NCI-H1694 (cell line): Measurements from ENCODE around the gene RIMS1.

Source experiments
- DNase-seq: peaks from one replicate; lab custom pipeline; 2025; lab: John Stamatoyannopoulos, UW

RIMS1 gene

GRCh38 chr6:72414657-72415056, 528.3 kb downstream of the RIMS1 start:
- peak; percentile 1 for DNase-seq

- DNase-seq, result no peak
Measured at GRCh38 chr6:72416744-72417465, 530.6 kb downstream of the RIMS1 start.

- DNase-seq, result no peak
Measured at GRCh38 chr6:72417759-72418158, 531.4 kb downstream of the RIMS1 start.

GRCh38 chr6:72418495-72418894, 532.1 kb downstream of the RIMS1 start:
- no peak for DNase-seq

DNA sequence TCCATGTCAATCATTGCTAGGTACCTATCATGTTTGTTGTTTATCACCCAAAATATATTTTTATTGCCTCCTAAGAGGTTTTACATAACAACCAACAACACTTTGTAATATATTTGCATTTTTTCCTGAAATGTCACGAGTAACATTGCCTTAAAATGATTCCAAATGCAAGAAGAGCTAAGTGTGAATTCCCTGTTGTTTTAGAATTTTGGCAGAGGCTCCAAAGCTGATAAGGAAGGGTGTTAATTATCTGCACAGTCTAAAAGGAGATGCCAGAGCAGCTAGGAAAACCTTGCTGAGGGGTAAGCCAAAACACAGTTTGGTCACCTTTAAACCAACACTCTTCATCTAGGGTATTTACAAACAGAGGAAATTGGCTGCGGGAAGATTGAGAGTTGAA, 533.6 kb downstream of the RIMS1 start:
- DNase-seq, result no peak

DNA sequence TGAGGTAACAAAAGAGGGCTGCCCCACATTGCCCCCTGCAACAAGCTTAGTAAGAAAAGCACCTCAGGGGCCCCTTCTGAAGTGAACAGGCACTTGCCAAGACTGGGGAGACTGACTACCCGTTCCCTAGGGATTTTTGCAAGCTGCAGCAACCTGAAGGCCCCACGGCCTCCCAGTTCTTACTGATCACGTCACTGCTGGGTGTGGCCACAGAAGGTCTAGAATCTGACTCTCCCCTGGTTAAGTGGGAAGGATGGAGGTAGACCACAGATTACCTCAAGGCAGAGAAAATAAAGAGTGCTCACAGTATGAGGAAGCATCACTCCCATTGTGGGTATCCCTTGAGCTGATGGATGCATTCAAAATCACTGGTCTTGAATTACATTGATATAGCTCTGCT, 534.1 kb downstream of the RIMS1 start:
- DNase-seq, result no peak

DNA sequence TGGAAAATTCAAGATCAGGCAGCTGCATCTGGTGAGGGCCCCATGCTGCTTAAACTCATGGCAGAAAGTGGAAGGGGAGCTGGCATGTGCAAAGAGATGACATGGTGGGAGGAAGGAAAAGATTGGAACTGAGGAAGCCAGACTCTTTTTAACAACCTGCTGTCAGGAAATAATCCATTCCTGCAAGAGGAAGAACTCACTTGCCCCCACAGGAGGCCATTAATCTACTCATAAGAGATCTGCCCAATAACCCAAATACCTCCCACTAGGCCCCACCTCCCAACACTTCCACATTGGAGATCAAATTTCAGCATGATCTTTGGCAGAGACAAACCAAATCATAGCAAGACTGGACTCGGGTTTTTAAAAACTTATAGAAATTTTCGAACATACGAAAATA, 535.0 kb downstream of the RIMS1 start:
- no peak for DNase-seq

GRCh38 chr6:72422171-72422570, 535.8 kb downstream of the RIMS1 start:
- no peak for DNase-seq

DNA sequence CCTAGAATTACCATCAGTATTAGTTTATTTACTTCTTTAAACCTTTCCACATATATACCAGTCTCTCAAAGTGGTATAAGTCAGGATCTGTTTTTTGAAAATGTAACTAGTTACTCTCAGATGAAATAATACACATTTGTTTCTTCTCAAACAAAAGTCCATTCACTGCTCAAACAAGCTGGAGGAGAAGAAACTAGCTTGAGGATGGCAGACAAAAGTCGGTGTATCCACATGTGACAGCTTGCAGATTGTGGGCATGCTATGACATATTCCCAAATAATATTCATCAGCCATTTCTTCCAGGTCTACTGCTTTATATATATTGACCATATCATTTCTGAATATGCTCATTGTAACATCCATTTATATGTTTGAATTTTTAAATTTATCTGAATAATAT, 538.1 kb downstream of the RIMS1 start:
- peak; percentile 62 for DNase-seq

GRCh38 chr6:72425003-72425681, 538.8 kb downstream of the RIMS1 start:
- DNase-seq, result peak; percentile 51

DNA sequence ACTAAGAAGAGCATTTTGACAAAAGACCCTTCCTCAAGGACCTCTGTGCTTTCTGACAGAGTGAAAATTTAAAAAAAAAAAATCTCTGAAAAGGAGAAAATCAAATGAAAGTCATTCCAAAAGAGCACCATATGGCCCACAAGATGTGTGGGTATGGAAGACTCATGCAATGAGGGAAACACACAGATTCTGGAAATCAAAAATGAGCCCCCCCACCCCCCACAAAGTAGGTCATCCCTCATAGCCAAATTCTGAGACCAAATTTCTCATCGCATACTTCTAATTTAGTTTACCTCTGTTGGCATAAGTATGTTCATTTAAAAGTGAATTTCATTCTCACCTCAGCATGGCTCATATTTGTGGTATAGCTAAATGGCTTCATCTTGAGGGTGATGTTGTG, 554.3 kb downstream of the RIMS1 start:
- DNase-seq, result no peak

GRCh38 chr6:72446430-72446829, 560.1 kb downstream of the RIMS1 start:
- DNase-seq, result no peak
